H1 (cell line): ENCODE results near the gene KLK6. TPM values are rescaled to one million over a fixed set of nuclear protein-coding genes. Genes with fewer than 3 reads are reported as not detected.
A peak's percentile ranks its signal among the peaks of the same experiment; 100 is the strongest.

Experiments
- CTCF ChIA-PET: fragments of 300-600 bp; sonication (Branson Sonifier 250); formaldehyde crosslinking; loops from one replicate; lab custom pipeline; 2021; ENCODE audit not compliant: partially characterized antibody; lab: Charles Lee
- POLR2A ChIA-PET: fragments of 300-600 bp; sonication (Branson Sonifier 250); formaldehyde crosslinking; loops from one replicate; lab custom pipeline; 2021; ENCODE audit warnings: inconsistent platforms; ENCODE audit not compliant: partially characterized antibody; lab: Charles Lee
- DNase-seq, 2 experiments: peaks; one replicate each; pipeline versions ENCODE4 v3.0.0 to v3.0.0-alpha.2; 2010 to 2022; ENCODE audit warnings: low spot score in 2 of 2, low read depth in 1 of 2, mixed read lengths in 1 of 2
- FAIRE-seq: peaks from 2 replicates; lab custom pipeline; 2011; peaks lifted over from hg19 to GRCh38; lab: Jason Lieb, UNC
- H2AFZ ChIP-seq: 2 replicates; pipeline ENCODE4 v1.8.1; 2012; ENCODE audit warnings: low read length, inconsistent platforms
- H2AK5ac ChIP-seq: 2 replicates; pipeline ENCODE4 v1.6.1; 2013; ENCODE audit warnings: low read depth, low read length
- H2BK120ac ChIP-seq: replicated peaks from 2 replicates; pipeline ENCODE3; 2013; ENCODE audit warnings: low read depth, low read length, inconsistent platforms
- H2BK12ac ChIP-seq: 2 replicates; pipeline ENCODE4 v1.6.1; 2013; ENCODE audit warnings: low read depth, low read length
- H2BK15ac ChIP-seq: 2 replicates; pipeline ENCODE4 v1.6.1; 2013; ENCODE audit warnings: low read length
- H2BK20ac ChIP-seq: 2 replicates; pipeline ENCODE4 v1.6.1; 2013; ENCODE audit warnings: low read length
- H2BK5ac ChIP-seq: 2 replicates; pipeline ENCODE4 v1.6.1; 2013; ENCODE audit warnings: low read depth, low read length
- H3K14ac ChIP-seq: 2 replicates; pipeline ENCODE4 v1.6.1; 2013; ENCODE audit warnings: inconsistent platforms; ENCODE audit not compliant: insufficient read length
- H3K18ac ChIP-seq: 2 replicates; pipeline ENCODE4 v1.6.1; 2013; ENCODE audit warnings: low read length; ENCODE audit errors: extremely low read depth
- H3K23ac ChIP-seq: 2 replicates; pipeline ENCODE4 v1.6.1; 2013; ENCODE audit warnings: inconsistent platforms; ENCODE audit not compliant: insufficient read length
- H3K23me2 ChIP-seq: 2 replicates; pipeline ENCODE4 v1.6.1; 2013; ENCODE audit warnings: low read depth, low read length
- H3K27ac ChIP-seq: 2 replicates; pipeline ENCODE4 v1.6.1; 2011; ENCODE audit warnings: low read depth, low read length, inconsistent platforms
- H3K27me3 ChIP-seq, 4 experiments: replicated peaks in 1 of 4; 1 replicate in 1 of 4; 2 replicates in 3 of 4; pipeline versions ENCODE4 v1.6.1 to v1.8.1; 2011 to 2013; ENCODE audit warnings: low read length in 3 of 4, mild to moderate bottlenecking in 3 of 4, inconsistent platforms in 2 of 4, mixed read lengths in 2 of 4, moderate library complexity in 1 of 4; ENCODE audit not compliant: control insufficient read depth in 3 of 4, insufficient read depth in 3 of 4; ENCODE audit errors: extremely low read depth in 1 of 4
- H3K36me3 ChIP-seq, 4 experiments: 2 replicates each; pipeline versions ENCODE4 v1.6.1 to v1.8.1; 2011 to 2013; ENCODE audit warnings: mild to moderate bottlenecking in 4 of 4, low read length in 3 of 4, moderate library complexity in 2 of 4, control low read depth in 1 of 4, inconsistent platforms in 1 of 4; ENCODE audit not compliant: insufficient read depth in 4 of 4, control insufficient read depth in 2 of 4
- H3K4ac ChIP-seq: replicated peaks from 2 replicates; pipeline ENCODE3; 2013; ENCODE audit warnings: low read length, low read depth, mixed read lengths, inconsistent platforms; ENCODE audit not compliant: insufficient read length
- H3K4me1 ChIP-seq, 4 experiments: replicated peaks in 1 of 4; 1 replicate in 1 of 4; 2 replicates in 3 of 4; pipeline versions ENCODE4 v1.6.1 to v1.8.1; 2011 to 2013; ENCODE audit warnings: low read length in 3 of 4, inconsistent platforms in 2 of 4, mixed read lengths in 1 of 4; ENCODE audit not compliant: insufficient read depth in 4 of 4, control insufficient read depth in 3 of 4
- H3K4me2 ChIP-seq, 2 experiments: 2 replicates each; pipeline versions ENCODE4 v1.6.1 to v1.8.1; 2011 to 2013; ENCODE audit warnings: low read depth in 2 of 2, low read length in 2 of 2, control low read depth in 1 of 2, inconsistent platforms in 1 of 2, mild to moderate bottlenecking in 1 of 2; ENCODE audit not compliant: insufficient read depth in 1 of 2
- H3K4me3 ChIP-seq, 4 experiments: fragments of 200-600, 300-600 bp in 1 of 4; sonication (generic), shearing (Covaris generic), sonication (Bioruptor Twin) in 1 of 4; 2 replicates each; pipeline versions ENCODE4 v1.5.1 to v1.8.1; 2011 to 2016; ENCODE audit warnings: low read length in 4 of 4, low read depth in 3 of 4, control low read depth in 2 of 4, inconsistent platforms in 2 of 4, mild to moderate bottlenecking in 2 of 4, mixed read lengths in 1 of 4, moderate library complexity in 1 of 4; ENCODE audit not compliant: insufficient read depth in 2 of 4; ENCODE audit errors: extremely low read depth in 1 of 4
- H3K56ac ChIP-seq: replicated peaks from 2 replicates; pipeline ENCODE3; 2013; ENCODE audit warnings: low read depth, mild to moderate bottlenecking, mixed read lengths, low read length, inconsistent platforms; ENCODE audit not compliant: insufficient read length
- H3K79me1 ChIP-seq: 2 replicates; pipeline ENCODE4 v1.6.1; 2013; ENCODE audit warnings: low read depth, low read length, control low read depth
- H3K79me2 ChIP-seq, 2 experiments: 2 replicates each; pipeline versions ENCODE4 v1.6.1 to v1.8.1; 2012 to 2013; ENCODE audit warnings: low read length in 2 of 2, mild to moderate bottlenecking in 2 of 2, inconsistent platforms in 1 of 2; ENCODE audit not compliant: insufficient read depth in 2 of 2, control insufficient read depth in 1 of 2
- H3K9ac ChIP-seq, 4 experiments: replicated peaks in 1 of 4; 1 replicate in 1 of 4; 2 replicates in 3 of 4; pipeline versions ENCODE4 v1.6.1 to v1.8.1; 2011 to 2013; ENCODE audit warnings: low read depth in 3 of 4, low read length in 3 of 4, control low read depth in 2 of 4, mild to moderate bottlenecking in 2 of 4, moderate library complexity in 2 of 4, inconsistent platforms in 1 of 4; ENCODE audit errors: extremely low read depth in 1 of 4
- H3K9me3 ChIP-seq, 2 experiments: 2 replicates each; pipeline versions ENCODE4 v1.6.1 to v1.8.1; 2012 to 2013; ENCODE audit warnings: mild to moderate bottlenecking in 2 of 2, moderate library complexity in 2 of 2, control low read depth in 1 of 2, inconsistent platforms in 1 of 2, low read depth in 1 of 2, low read length in 1 of 2, mixed read lengths in 1 of 2; ENCODE audit not compliant: insufficient read depth in 2 of 2
- H4K20me1 ChIP-seq, 2 experiments: replicated peaks in 1 of 2; 2 replicates each; pipeline versions ENCODE3 to v1.8.1; 2011 to 2013; ENCODE audit warnings: inconsistent platforms in 2 of 2, low read length in 2 of 2, mild to moderate bottlenecking in 1 of 2; ENCODE audit not compliant: insufficient read depth in 2 of 2, control insufficient read depth in 1 of 2
- H4K5ac ChIP-seq: 2 replicates; pipeline ENCODE4 v1.6.1; 2013; ENCODE audit warnings: low read length, low read depth, mixed read lengths, inconsistent platforms; ENCODE audit not compliant: insufficient read length
- H4K8ac ChIP-seq: 2 replicates; pipeline ENCODE4 v1.8.0; 2013; ENCODE audit warnings: mild to moderate bottlenecking, moderate library complexity, low read length, inconsistent platforms; ENCODE audit not compliant: insufficient read depth; ENCODE audit errors: extremely low read depth
- H4K91ac ChIP-seq: replicated peaks from 2 replicates; pipeline ENCODE3; 2013; ENCODE audit warnings: low read length, mixed read lengths, inconsistent platforms; ENCODE audit not compliant: insufficient read length
- CEBPB ChIP-seq: IDR thresholded peaks from 2 replicates; pipeline ENCODE4 v1.6.1; 2012; ENCODE audit warnings: low read depth, low read length
- CREB1 ChIP-seq: IDR thresholded peaks from 2 replicates; pipeline ENCODE4 v1.6.1; 2012; ENCODE audit warnings: inconsistent platforms
- E2F6 ChIP-seq: IDR thresholded peaks from 2 replicates; pipeline ENCODE4 v1.6.1; 2012; ENCODE audit warnings: inconsistent platforms
- FOSL1 ChIP-seq: IDR thresholded peaks from 2 replicates; pipeline ENCODE4 v1.6.1; 2011; ENCODE audit warnings: mild to moderate bottlenecking, low read depth, low read length, moderate library complexity; ENCODE audit not compliant: insufficient read depth
- HDAC6 ChIP-seq: IDR thresholded peaks from one replicate; pipeline ENCODE4 v1.7.1; 2012; ENCODE audit warnings: low read depth, mild to moderate bottlenecking, inconsistent platforms, low read length, moderate library complexity
- POU5F1 ChIP-seq: IDR thresholded peaks from 2 replicates; pipeline ENCODE4 v1.6.1; 2011; ENCODE audit warnings: low read depth, mild to moderate bottlenecking, low read length, moderate library complexity
- RFX5 ChIP-seq: IDR thresholded peaks from 2 replicates; pipeline ENCODE4 v1.6.1; 2011; ENCODE audit warnings: low read depth, low read length, improper control_type of control experiment, borderline replicate concordance
- SIRT6 ChIP-seq: IDR thresholded peaks from one replicate; pipeline ENCODE4 v1.7.1; 2012; ENCODE audit warnings: low read length, inconsistent platforms
- TAF7 ChIP-seq: optimal IDR thresholded peaks from 2 replicates; pipeline ENCODE3; 2011; ENCODE audit warnings: low read depth, mild to moderate bottlenecking, inconsistent platforms, low read length, moderate library complexity, borderline replicate concordance
- YY1 ChIP-seq: IDR thresholded peaks from 2 replicates; pipeline ENCODE4 v1.6.1; 2011; ENCODE audit warnings: low read depth, mild to moderate bottlenecking, low read length
- WGBS, 2 experiments: shearing (Covaris generic) in 1 of 2; methylation state at CpG; one replicate each; pipeline versions ENCODE4 v1.1.6 to v1.1.7; 2013 to 2015; ENCODE audit warnings: low lambda C conversion rate in 2 of 2, mixed read lengths in 2 of 2, inconsistent platforms in 1 of 2, low coverage in 1 of 2, missing lambda C conversion rate in 1 of 2; ENCODE audit not compliant: insufficient replicate concordance in 2 of 2, insufficient coverage in 1 of 2, insufficient read length in 1 of 2; ENCODE audit errors: extremely low coverage in 1 of 2, missing lambda C conversion rate in 1 of 2; 5-methylcytosine and 5-hydroxymethylcytosine counted together
- polyA plus RNA-seq, 7 experiments: library from polyadenylated mRNA; depleted of rRNA in 3 of 7; stranded (reverse) in 5 of 7; unstranded in 2 of 7; fragments of >200 nt in 5 of 7; fragments of 200-250 nt in 2 of 7; gene quantifications; 1 replicate in 5 of 7; 2 replicates in 1 of 7; 4 replicates in 1 of 7; pipeline versions ENCODE4 v1.2.1 to v1.2.3, GENCODE V29; 2011 to 2013; ENCODE audit warnings: missing spikeins in 2 of 7, mixed read lengths in 2 of 7
- total RNA-seq: library from RNA; stranded (reverse); fragmentation: NEBNext Ultra II Directional; extraction: Animal tissue kit (Norgen Biotek cat#: 25700); gene quantifications from 2 replicates; pipeline ENCODE4 v1.2.1, GENCODE V29; 2021

Gene KLK6
- total and polyA plus RNA-seq, 2 of the 8 experiments (the other 6 are each of a cell fraction or from before 2014, with no cell fraction given): 0.69 to 3.2 TPM

GRCh38 chr19:51015691-51016267, 46.4 kb upstream of the KLK6 start:
- H2BK120ac ChIP-seq: no peak overlapping the region

More at GRCh38 chr19:51015691-51016267, 46.4 kb upstream of the KLK6 start:
- Histone ChIP-seq H3K79me1 (no peaks in the 10 kb centered on the region), H3K23me2 (peaks cover 14% of the 10 kb centered on the region; the same call in 1 of the 2 replicates), H3K23ac (no peak overlapping the region), H2AFZ (no peak overlapping the region), H2AK5ac (peak overlapping the region; percentile 17; the same call in 1 of the 2 replicates), H2BK5ac (no peak overlapping the region), H3K27me3 (peaks cover 0 to 30% (median 19%) of the 10 kb centered on the region in 4 experiments; a peak in 5 of 7 replicates), H4K5ac (no peak overlapping the region), H4K91ac (no peak overlapping the region), H3K4ac (no peak overlapping the region), H3K4me2 (no peak overlapping the region), H3K4me1 (peaks cover 0 to 7% (median 2%) of the 10 kb centered on the region in 4 experiments; a peak in 4 of 7 replicates), H2BK20ac (no peak overlapping the region), H3K36me3 (no peaks in the 10 kb centered on the region), H3K18ac (no peak overlapping the region), H3K56ac (no peak overlapping the region), H3K9ac (no peak overlapping the region), H3K79me2 (no peaks in the 10 kb centered on the region), H2BK15ac (no peak overlapping the region; the same call in 1 of the 2 replicates), H3K27ac (no peak overlapping the region), H2BK12ac (peak overlapping the region; percentile 29; the same call in 1 of the 2 replicates), H3K14ac (no peak overlapping the region), H3K4me3 (no peak overlapping the region), H4K8ac (peak overlapping the region; percentile 78), H4K20me1 (no peaks in the 10 kb centered on the region), H3K9me3 (no peaks in the 10 kb centered on the region)
- 88% methylated on average over 19 of the region's 19 CpGs; no CpG with 5 or more reads in 1 of the 2 experiments for WGBS, 2 experiments
- POLR2A ChIA-PET: interaction anchor here (1.0 to 1.5 kb wide), 4 partner anchors 15 to 219 kb away, joined by 3 read pairs; no protein-coding TSS in a partner anchor
- DNase-seq (no peak), FAIRE-seq (no peak)
- CTCF ChIA-PET: interaction anchor here (0.6 to 15.0 kb wide), 12 partner anchors 13 to 1645 kb away, joined by 3 to 269 read pairs (median 10); no protein-coding TSS in a partner anchor
- no peak for TF ChIP-seq CREB1
- TF ChIP-seq TAF7: no peak
- TF ChIP-seq SIRT6: no peak
- TF ChIP-seq RFX5: no peak
- no peak for TF ChIP-seq YY1
- TF ChIP-seq HDAC6: no peak
- no peak for TF ChIP-seq CEBPB
- TF ChIP-seq FOSL1: no peak
- TF ChIP-seq E2F6: no peak
- TF ChIP-seq POU5F1: no peak
